NCI-H2029 (cell line): ENCODE results near the gene ANKDD1A.

Experiments
- DNase-seq: peaks from one replicate; lab custom pipeline; 2025; lab: John Stamatoyannopoulos, UW

Gene ANKDD1A

GRCh38 chr15:64895285-64896065 lies 16.2 kb upstream of the ANKDD1A start:
- no peak for DNase-seq

DNA sequence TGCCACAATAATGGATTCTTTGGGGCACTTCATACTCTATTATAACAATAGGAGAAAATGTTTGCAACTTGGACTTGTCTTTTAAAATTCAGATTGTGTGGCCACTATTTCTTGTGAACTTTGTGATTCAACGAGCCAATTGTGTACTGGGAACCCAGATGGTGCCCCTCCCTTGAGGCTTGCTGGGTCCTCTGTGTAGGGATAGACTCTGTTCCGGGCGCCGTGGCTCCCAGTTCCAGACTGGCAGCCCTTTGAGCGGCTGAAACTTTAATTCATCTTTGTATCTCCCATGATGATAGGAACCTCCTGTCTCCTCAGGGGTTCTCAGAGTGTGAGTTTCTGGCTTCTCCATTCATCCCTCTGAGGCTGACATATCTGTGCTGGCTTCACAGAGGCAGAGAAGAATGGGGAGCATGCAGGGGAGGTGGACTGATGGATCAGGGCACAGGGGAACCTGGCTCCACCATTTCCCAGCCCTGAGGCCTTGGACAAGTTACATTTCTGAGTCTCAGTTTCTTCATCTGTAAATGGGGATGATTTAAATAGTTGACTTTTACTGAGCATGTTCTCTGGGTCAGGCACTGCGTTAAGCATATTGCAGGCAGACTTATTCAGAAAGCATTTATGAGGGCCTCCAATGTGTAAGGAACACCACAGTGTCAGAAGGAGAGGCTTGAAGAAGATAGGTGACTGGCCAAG lies 15.2 kb upstream of the ANKDD1A start:
- no peak for DNase-seq

DNA sequence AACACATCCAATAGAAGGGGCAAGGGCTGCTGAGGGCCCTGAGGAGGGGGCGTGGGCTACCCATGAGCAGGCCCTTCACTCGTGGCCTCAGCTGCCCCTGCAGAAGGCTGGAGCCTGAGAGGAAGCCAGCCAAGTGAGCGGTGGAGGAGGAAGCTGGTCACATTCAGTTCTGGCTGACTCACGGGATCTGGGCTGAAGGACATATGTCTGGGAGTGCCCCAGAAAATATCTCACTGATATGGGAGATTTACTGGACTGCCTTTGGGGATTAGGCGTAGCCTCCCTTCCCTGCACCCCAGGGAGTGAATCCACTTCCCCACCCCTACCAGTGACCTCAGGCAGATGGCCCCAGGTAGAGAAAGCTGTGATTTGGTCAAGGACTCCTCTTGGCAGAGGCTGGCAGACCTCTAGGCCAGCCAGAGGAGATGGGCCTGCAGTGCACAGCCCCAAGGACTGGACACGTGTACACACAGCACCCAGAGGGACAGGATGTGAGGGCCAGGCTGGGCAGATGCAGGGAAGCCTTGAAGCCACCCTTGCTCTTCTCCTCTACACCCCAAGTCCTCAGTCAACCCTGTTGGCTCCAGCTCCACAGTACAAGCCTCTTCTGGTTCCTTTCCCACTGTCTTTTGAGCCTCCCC lies 14.2 kb upstream of the ANKDD1A start:
- DNase-seq: no peak

DNA sequence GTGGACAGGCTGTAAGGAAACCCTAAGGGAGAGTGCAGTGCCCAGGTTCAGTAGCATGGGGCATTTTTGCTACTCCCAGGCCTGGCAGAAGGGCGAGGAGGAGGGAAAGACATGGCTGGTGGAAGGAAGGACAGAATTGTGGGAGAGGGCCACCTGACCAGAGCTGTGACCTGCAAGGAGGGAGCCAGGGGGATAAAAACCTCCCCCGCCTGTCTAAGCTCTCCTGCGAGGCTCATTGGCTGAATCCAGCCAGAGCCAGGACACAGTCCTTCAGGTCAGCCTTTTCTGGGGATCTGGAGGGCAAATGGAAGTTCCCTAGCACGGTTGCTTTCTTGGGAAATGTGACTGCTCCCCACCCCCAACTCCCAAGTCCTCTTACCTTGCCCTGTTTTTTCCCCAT lies 13.3 kb upstream of the ANKDD1A start:
- DNase-seq: no peak

GRCh38 chr15:64901141-64901540 lies 10.6 kb upstream of the ANKDD1A start:
- DNase-seq: no peak

GRCh38 chr15:64901914-64902313 lies 9.8 kb upstream of the ANKDD1A start:
- no peak for DNase-seq

DNA sequence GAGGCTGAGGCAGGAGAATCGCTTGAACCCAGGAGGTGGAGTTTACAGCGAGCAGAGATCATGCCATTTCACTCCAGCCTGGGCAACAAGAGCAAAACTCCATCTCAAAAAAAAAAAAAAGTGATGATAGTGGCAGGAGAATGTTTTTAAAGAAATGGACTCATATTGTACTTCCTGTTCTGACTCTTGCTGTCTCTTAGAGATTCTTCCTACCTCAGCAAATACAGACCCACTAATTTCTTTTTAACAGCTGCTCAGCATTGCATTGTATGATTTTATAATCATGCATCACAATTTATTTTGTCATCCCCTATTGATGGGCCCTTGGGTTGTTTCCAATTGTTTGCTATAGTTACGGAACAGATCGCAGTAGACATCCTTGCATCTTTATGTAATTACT lies 8.8 kb upstream of the ANKDD1A start:
- no peak for DNase-seq

GRCh38 chr15:64903326-64903950 lies 8.3 kb upstream of the ANKDD1A start:
- DNase-seq: no peak

GRCh38 chr15:64904189-64904588 lies 7.5 kb upstream of the ANKDD1A start:
- DNase-seq: no peak

DNA sequence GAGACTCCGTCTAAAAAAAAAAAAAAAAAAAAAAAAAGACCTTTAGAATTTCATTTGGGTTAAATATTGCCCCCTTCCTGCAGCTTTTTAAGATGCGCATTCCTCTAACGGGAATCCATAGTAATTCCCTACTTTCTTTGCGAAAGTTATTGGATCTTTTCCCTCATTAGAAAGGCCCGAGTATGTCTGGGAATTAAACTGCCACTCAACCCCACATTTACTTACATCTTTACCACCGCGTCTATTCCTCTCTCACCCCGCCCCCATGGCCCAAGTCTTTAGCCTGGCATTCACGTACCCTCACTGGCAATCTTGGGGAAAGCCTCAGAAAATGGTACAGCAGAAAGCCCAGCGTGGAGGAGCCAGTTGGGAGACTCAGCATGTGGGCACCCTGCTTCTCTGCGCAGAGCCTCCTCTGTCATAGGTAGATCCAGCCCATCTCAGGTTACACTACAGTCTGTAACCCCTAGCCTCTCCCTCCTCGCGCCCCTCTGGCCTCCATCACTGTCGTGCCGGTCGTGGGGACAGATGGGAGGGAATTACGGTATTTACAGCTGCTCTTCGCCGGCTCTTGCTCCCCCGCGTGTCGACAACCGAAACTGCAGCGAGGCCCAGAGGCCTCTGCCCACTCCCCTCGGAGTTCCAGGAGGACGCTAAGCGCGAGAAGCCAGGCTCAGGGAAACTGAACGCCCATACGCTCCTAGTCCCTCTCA lies 6.4 kb upstream of the ANKDD1A start:
- no peak for DNase-seq

DNA sequence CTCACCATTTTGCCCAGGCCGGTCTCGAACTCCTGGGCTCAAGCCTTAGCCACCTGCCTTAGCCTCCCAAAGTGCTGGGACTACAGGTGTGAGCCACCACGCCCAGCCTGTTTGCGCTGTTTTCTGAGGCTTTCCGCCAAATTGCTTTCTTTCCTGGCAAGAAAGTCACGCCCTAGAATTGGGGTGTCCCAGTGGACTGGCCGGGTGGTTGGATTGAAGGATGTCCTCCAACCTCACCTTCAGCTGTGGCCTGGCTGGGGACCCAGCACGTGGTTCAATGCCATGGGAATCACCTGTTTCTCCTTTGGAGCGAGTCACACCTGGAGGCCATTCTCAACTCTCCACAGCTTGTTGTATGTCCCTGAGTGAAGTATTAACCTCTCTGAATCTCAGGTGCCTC lies 5.8 kb upstream of the ANKDD1A start:
- no peak for DNase-seq

DNA sequence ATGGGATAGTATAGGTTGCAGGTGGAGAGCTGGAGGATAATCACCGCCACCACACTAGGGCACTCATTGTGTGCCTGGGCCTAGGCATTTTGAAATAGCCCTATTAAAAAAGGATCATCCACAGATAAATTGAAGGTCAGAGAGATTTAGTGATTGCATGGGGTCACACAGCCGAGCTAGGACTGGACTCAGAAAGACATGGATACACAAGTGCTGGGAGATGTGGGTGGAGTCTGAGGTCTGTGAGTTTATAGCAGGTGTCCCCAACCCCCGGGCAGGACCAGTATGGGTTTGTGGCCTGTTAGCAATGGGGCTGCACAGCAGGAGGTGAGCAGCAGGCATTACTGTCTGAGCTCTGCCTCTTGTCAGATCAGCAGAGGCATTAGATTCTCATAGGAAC lies 5.3 kb upstream of the ANKDD1A start:
- no peak for DNase-seq

GRCh38 chr15:64907991-64908390 lies 3.7 kb upstream of the ANKDD1A start:
- no peak for DNase-seq

DNA sequence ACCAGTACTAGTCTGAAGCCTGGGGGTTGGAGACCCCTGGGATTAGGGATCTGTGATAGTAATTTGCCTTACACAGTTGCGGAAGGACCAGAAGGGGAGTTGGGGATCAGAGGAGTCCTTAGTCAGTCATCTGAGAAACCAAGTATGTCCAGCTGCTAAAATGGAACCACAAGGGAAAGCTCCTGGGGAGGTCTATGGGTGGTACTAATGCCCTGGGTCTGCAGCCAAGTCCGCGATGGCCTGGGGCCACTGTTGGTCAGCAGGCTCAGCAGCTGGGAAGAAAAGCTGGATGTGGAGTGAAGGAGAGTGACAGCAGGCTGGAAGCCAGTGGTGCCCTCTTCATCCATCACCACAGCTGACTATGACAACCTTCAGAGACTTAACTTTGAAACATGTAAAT lies 2.2 kb upstream of the ANKDD1A start:
- DNase-seq: no peak

GRCh38 chr15:64912379-64913325 lies 950 bp downstream of the ANKDD1A start:
- no peak for DNase-seq

- no peak for DNase-seq
These were observed 4.0 kb downstream of the ANKDD1A start for GRCh38 chr15:64915518-64916227.

GRCh38 chr15:64916365-64916764 lies 4.7 kb downstream of the ANKDD1A start:
- no peak for DNase-seq

GRCh38 chr15:64917211-64917610 lies 5.5 kb downstream of the ANKDD1A start:
- no peak for DNase-seq

- no peak for DNase-seq
These were observed 8.0 kb downstream of the ANKDD1A start for GRCh38 chr15:64919721-64920120.

DNA sequence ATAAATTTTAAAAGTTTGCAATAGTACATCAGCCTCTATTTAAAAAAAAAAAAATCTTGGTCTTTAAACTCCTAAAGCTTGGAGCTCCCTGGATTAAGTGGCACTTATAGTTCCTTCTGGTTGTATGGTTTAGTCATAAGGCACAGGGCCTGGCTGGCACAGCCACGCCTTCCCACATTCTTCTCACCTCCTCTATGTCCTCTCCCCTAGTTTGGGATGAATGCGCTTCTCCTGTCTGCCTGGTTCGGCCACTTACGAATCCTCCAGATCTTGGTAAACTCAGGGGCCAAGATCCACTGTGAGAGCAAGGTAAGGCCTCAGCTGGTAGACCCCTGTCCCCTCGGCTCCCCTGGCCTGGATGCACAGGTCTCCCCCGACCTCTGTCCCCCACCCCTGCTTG lies 10.0 kb downstream of the ANKDD1A start:
- no peak for DNase-seq
